ENCODE measurements around the gene TOR1AIP2.

DNA sequence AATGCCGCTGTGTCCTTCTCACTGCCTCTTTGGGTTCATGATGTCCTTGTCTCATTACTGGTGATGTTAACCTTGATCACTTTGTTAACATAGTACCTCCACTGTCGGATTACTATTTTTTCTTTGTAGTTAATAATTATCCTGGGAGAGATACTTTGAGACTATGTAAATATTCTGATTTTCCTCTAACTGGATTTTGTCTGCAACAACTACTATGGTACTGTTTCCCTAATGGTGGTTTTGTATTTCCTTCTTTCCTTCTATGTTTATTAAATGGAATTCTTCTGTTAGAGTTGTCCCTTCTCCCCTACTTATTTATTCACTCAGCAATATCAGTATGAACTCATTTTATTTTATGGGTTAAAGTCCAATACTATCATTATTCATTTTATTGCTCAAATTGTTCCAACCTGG, 4.2 kb downstream of the TOR1AIP2 start:
- TF ChIP-seq, protein P1, sequence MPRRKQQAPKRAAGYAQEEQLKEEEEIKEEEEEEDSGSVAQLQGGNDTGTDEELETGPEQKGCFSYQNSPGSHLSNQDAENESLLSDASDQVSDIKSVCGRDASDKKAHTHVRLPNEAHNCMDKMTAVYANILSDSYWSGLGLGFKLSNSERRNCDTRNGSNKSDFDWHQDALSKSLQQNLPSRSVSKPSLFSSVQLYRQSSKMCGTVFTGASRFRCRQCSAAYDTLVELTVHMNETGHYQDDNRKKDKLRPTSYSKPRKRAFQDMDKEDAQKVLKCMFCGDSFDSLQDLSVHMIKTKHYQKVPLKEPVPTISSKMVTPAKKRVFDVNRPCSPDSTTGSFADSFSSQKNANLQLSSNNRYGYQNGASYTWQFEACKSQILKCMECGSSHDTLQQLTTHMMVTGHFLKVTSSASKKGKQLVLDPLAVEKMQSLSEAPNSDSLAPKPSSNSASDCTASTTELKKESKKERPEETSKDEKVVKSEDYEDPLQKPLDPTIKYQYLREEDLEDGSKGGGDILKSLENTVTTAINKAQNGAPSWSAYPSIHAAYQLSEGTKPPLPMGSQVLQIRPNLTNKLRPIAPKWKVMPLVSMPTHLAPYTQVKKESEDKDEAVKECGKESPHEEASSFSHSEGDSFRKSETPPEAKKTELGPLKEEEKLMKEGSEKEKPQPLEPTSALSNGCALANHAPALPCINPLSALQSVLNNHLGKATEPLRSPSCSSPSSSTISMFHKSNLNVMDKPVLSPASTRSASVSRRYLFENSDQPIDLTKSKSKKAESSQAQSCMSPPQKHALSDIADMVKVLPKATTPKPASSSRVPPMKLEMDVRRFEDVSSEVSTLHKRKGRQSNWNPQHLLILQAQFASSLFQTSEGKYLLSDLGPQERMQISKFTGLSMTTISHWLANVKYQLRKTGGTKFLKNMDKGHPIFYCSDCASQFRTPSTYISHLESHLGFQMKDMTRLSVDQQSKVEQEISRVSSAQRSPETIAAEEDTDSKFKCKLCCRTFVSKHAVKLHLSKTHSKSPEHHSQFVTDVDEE (CRISPR knock-in tag; IDR thresholded peaks at IDR 0.05) = no peak
- no peak for TF ChIP-seq GLIS3 (CRISPR knock-in tag; IDR thresholded peaks at IDR 0.05)
- TF ChIP-seq ZNF565 (CRISPR knock-in tag; conservative IDR thresholded peaks at IDR 0.05; ENCODE audit: low read depth) = no peak
- TF ChIP-seq ISL1 (CRISPR knock-in tag; IDR thresholded peaks at IDR 0.05) = no peak
- TF ChIP-seq ZNF8 (CRISPR knock-in tag; IDR thresholded peaks at IDR 0.05) = no peak
- TF ChIP-seq ZNF70 (CRISPR knock-in tag; IDR thresholded peaks at IDR 0.05) = no peak
- no peak for TF ChIP-seq OSR1 (CRISPR knock-in tag; IDR thresholded peaks at IDR 0.05)
- TF ChIP-seq, protein P2, sequence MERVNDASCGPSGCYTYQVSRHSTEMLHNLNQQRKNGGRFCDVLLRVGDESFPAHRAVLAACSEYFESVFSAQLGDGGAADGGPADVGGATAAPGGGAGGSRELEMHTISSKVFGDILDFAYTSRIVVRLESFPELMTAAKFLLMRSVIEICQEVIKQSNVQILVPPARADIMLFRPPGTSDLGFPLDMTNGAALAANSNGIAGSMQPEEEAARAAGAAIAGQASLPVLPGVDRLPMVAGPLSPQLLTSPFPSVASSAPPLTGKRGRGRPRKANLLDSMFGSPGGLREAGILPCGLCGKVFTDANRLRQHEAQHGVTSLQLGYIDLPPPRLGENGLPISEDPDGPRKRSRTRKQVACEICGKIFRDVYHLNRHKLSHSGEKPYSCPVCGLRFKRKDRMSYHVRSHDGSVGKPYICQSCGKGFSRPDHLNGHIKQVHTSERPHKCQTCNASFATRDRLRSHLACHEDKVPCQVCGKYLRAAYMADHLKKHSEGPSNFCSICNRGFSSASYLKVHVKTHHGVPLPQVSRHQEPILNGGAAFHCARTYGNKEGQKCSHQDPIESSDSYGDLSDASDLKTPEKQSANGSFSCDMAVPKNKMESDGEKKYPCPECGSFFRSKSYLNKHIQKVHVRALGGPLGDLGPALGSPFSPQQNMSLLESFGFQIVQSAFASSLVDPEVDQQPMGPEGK (CRISPR knock-in tag; IDR thresholded peaks at IDR 0.05; ENCODE audit: borderline replicate concordance) = no peak
- TF ChIP-seq CSDC2 (CRISPR knock-in tag; IDR thresholded peaks at IDR 0.05) = no peak
- no peak for TF ChIP-seq BACH2 (CRISPR knock-in tag; IDR thresholded peaks at IDR 0.05; ENCODE audit: borderline replicate concordance)
- no peak for TF ChIP-seq PPARA (CRISPR knock-in tag; IDR thresholded peaks at IDR 0.05; ENCODE audit: borderline replicate concordance)
- TF ChIP-seq, protein P3, sequence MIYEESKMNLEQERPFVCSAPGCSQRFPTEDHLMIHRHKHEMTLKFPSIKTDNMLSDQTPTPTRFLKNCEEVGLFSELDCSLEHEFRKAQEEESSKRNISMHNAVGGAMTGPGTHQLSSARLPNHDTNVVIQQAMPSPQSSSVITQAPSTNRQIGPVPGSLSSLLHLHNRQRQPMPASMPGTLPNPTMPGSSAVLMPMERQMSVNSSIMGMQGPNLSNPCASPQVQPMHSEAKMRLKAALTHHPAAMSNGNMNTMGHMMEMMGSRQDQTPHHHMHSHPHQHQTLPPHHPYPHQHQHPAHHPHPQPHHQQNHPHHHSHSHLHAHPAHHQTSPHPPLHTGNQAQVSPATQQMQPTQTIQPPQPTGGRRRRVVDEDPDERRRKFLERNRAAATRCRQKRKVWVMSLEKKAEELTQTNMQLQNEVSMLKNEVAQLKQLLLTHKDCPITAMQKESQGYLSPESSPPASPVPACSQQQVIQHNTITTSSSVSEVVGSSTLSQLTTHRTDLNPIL (CRISPR knock-in tag; IDR thresholded peaks at IDR 0.05; ENCODE audit: low read depth) = no peak

Data from SK-N-SH treated with all-trans-retinoic acid at 6 μM for 48 hours (cell line).